GM19238 (cell line): Measurements from ENCODE around the gene MUC3A.

Source experiments
- DNase-seq: peaks from one replicate; pipeline ENCODE4 v3.0.0; 2011; ENCODE audit warnings: low spot score; ENCODE audit not compliant: insufficient read length

The MUC3A gene

GRCh38 chr7:100946766-100947365, 2.5 kb upstream of the MUC3A start:
- DNase-seq, result no peak

DNA sequence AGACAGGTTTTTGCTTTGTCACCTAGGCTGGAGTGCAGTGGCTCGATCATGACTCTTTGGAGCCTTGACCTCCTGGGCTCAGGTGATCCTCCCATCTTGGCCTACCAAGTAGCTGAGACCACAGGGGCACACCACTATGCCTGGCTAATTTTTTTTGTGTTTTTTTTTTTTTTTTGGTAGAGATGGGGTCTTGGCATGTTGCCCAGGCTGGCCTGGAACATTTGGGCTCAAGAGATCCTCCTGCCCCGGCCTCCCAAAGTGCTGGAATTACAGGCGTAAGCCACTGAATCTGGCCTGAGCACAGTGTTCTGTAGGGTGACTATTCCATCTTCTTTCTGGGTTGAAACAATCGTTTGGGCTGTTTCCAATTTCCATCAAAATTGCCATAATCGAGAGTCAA, 1.5 kb upstream of the MUC3A start:
- no peak for DNase-seq

DNA sequence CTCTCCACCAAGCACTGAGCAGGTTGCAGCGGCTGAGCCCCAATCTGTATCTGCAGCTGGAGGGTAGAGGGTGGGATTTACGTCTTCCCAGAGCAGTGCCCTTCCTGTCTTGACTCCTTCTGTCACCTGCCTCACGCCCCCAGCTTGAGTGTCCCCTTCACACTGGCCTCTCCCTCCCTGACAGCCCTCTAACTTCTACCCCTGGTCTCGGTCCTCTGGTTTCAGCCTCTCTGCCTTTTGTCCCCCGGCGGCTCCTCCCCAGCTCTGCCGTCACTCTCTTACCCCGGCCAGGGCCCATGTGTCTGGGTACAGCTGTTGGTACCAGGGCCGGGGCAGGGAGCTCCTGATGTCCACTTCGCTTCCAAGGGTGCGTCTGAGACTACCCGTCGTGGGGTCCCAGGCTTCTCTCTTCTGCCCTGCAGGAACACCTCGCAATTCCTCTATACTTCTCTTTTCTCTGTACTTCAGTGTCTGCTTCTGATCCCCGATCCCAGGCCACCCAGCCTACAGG, 654 bp downstream of the MUC3A start:
- DNase-seq, result no peak

DNA sequence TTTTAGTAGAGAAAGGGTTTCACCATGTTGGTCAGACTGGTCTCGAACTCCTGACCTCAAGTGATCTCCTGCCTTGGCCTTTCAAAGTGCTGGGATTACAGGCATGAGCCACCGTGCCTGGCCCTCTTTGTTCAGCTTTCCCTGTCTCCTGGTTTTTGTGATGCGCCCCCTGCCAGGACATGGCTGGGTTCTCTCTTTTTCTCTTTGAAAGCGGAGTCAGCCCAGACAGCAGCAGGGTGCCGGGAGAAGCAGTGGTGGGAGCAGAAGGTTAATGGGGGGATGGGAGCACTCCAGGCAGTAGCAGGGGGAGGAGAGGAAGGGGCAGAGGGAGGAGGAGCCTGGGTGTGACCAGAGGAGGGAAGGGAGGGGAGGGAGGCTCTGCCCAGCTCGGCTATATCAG, 1.8 kb downstream of the MUC3A start:
- DNase-seq, result no peak

GRCh38 chr7:100951888-100952560, 2.7 kb downstream of the MUC3A start:
- no peak for DNase-seq

DNA sequence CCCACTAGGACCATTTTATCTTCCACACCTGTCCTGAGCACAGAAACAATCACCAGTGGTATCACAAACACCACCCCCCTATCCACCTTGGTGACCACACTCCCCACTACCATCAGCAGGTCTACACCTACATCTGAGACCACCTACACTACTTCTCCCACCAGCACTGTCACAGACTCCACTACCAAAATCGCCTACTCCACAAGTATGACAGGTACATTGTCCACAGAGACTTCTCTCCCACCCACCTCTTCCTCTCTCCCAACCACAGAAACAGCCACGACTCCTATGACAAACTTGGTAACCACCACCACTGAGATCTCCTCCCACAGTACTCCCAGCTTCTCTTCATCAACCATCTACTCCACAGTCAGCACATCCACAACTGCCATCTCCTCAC, 3.3 kb downstream of the MUC3A start:
- DNase-seq, result no peak

DNA sequence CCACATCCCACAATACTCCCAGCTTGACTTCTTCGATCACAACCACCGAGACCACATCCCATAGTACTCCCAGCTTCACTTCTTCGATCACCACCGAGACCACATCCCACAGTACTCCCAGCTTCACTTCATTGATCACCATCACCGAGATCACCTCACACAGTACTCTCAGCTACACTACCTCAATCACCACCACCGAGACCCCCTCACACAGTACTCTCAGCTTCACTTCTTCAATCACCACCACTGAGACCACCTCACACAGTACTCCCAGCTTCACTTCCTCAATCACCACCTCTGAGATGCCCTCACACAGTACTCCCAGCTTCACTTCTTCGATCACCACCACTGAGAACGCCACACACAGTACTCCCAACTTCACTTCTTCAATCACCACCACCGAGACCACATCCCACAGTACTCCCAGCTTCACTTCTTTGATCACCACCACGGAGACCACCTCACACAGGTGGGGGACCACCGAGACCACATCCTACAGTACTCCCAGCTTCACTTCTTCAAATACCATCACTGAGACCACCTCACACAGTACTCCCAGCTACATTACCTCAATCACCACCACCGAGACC, 8.6 kb downstream of the MUC3A start:
- no peak for DNase-seq

GRCh38 chr7:100959894-100960293, 10.6 kb downstream of the MUC3A start:
- DNase-seq, result no peak

GRCh38 chr7:100962537-100962936, 13.2 kb downstream of the MUC3A start:
- no peak for DNase-seq

DNA sequence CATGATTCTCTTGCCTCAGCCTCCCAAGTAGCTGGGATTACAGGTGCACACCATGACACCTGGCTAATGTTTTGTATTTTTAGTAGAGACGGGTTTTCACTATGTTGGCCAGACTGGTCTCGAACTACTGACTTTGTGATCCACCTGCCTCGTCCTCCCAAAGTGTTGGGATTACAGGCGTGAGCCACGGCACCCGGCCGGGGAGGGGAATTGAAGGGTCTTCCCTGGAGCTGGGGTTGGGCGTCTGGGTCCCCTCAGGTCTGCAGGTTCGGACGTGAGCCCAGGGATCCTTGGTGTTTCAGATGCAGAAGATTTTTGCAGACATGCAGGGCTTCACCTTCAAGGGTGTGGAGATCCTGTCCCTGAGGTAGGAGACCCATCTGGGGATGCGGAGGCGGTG, 14.1 kb downstream of the MUC3A start:
- no peak for DNase-seq

GRCh38 chr7:100963874-100964273, 14.5 kb downstream of the MUC3A start:
- no peak for DNase-seq

GRCh38 chr7:100964630-100965029, 15.3 kb downstream of the MUC3A start:
- no peak for DNase-seq

DNA sequence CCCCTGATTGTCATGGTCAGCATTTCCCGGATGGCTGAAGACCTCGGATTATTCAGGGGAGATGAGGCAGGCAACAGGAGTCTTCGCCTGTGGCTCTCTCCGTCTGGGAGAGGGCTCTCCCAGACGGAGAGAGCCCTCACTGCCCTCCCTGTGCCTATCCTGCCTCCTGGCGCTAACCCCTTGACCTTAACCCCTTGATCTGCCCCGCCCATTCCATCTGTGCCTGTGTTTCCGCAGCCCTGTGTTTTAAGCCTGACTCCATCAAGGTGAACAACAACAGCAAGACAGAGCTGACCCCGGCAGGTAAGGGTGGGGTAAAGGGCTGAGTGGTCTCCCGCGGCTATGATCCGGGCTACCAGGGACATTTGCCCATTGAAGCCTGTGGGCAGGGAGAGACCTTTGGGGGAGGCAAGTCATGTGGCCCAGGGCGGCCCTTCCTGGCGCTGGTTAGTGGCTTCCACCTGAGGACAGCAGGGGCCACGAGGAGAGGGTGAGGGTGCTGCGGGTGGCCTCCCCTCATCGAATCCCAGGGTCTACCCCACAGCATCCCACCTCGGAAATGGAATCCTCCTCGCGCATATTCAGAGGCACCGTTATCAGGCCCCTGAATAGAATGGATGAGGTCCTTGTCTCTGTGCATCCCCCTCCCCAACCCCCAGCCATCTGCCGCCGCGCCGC, 15.8 kb downstream of the MUC3A start:
- DNase-seq, result no peak

DNA sequence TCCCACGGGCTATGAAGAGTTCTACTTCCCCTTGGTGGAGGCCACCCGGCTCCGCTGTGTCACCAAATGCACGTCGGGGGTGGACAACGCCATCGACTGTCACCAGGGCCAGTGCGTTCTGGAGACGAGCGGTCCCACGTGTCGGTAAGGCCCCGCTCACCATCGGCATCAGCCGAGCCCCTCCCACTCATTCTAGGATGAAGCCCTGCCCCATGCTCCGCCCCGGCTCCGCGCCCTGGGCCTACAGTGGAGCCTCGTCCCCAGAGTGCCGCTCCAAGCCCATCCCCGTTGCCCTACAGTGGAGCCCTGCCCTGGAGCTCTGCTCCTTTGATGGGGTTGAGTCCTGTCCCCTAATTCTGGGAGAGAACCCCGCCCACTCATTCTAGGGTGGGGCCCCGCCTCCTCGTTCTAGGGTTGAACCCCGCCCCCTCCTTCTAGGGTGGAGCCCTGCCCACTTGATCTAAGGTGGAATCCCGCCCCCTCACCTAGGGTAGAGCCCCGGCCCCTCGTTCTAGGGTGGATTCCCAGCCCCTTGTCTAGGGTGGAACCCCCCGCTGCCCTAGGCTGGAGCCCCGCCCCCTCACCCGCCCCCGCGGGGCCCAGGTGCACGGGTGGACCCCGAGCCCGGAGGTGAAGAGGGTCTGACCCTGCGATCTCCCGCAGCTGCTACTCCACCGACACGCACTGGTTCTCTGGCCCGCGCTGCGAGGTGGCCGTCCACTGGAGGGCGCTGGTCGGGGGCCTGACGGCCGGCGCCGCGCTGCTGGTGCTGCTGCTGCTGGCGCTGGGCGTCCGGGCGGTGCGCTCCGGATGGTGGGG, 16.6 kb downstream of the MUC3A start:
- DNase-seq, result peak; percentile 91

GRCh38 chr7:100966542-100967291, 17.4 kb downstream of the MUC3A start:
- no peak for DNase-seq

DNA sequence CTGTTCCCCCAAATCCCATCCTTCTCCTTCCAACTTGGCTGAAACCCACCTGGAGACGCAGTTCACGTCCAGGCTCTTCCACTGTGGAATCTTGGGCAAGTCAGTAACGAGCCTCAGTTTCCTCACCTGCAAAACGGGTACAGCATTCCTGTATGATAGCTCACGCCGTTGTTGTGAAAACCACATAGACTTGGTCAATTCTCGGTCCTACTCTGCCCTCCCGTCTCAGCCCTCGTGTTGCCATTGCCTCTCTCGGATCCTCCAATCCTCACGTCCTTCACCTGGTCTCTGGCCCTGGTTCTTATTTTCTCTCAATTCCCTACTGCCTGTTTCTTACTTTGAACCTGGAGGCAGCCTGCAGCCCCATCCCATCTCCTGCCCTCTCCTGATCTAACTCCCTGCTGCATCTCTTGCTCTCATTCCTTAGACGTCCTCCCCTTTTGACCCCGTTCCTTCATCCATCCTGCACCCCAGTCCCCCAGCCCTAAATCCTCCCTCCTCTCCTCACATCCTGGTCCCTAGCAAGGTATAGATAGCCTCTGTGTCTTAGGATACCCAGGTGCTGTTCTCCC, 18.0 kb downstream of the MUC3A start:
- no peak for DNase-seq

DNA sequence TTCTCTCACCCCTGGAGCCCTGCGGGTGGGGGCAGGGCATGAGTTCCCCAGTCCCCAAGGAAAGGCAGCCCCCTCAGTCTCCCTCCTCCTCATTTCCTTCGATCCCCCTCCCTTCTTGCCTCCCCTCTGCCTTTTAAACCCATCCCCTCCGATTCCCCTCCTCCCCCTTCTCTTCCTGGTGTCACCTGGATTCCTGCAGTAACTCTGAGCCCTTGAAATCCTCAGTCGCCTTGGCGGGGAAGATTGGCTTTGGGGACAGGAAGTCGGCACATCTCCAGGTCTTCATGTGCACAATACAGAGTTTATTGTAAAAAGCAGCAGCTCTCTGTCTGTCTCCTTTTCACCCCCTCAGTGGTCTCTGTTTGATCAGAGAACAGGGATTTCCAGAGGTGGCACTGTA, 18.7 kb downstream of the MUC3A start:
- no peak for DNase-seq

DNA sequence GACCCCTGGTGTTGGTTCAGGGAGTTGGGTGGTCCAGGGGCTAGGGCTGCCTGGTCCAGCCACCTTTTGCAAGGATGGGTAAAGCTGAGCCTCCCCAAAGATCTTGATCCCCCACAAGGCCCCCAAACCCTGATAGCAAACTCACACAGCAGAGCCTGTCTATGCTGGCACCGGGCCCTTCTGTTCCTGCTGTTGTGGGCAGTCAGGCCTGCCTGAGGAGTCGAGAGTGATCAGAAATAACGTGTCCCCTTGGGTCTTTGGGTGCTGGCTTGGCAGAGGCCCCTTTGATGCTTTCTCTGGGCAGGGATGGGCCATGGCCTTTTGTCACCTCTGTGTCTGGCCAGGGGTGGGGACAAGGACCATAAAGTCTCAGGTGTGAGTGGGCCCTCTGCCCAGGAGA, 19.3 kb downstream of the MUC3A start:
- DNase-seq, result no peak

- no peak for DNase-seq
Observed at GRCh38 chr7:100969066-100969615, 19.8 kb downstream of the MUC3A start, which contains the start of gene MUC12. MUC12 (plus strand) TSS chr7:100969565; CDS start chr7:100969623, 58 bp downstream.
